ENCODE measurements around the gene TNNT1.
A peak's percentile ranks its signal among the peaks of the same experiment; 100 is the strongest.

The TNNT1 gene

DNA sequence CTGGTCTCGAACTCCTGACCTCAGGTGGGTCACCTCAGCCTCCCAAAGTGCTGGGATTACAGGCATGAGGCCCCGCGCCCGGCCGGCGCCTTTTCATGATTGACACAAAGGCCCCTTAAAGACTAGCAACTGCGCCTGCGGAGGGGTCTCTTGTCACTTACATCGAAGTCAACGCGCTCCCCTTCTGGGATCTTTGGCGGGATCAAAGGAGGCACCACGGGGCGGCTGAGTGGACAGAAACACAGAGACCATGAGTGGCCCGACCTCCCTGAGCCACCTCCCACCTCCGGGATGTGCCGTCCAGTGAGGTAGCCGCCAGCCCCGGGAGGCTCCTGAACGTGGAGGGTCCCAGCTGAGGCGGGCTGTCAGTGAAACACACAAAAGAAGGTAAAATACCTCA, 7.3 kb downstream of the TNNT1 start:
- peak; percentile 67 for DNase-seq (ENCODE audit: low read depth, low spot score)

DNA sequence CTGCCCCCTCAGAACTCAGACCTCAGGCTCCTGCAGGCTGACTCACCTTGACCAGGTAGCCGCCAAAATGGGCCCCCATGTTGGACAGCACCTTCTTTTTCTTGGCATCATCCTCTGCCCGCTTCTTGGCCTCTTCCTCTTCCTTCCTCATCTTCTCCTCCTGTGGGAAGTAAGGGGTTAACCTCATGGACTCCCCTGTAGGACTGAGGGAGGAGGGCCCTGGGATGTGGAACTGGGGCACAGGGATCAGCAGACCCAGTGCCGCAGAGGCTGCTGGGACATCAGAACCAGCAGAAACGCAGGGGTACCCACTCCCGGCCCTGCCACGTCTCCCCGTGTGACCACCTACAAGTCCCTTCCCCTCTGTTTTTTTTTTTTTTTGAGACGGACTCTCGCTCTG, 11.1 kb downstream of the TNNT1 start:
- DNase-seq (ENCODE audit: low read depth, low spot score): no peak

DNA sequence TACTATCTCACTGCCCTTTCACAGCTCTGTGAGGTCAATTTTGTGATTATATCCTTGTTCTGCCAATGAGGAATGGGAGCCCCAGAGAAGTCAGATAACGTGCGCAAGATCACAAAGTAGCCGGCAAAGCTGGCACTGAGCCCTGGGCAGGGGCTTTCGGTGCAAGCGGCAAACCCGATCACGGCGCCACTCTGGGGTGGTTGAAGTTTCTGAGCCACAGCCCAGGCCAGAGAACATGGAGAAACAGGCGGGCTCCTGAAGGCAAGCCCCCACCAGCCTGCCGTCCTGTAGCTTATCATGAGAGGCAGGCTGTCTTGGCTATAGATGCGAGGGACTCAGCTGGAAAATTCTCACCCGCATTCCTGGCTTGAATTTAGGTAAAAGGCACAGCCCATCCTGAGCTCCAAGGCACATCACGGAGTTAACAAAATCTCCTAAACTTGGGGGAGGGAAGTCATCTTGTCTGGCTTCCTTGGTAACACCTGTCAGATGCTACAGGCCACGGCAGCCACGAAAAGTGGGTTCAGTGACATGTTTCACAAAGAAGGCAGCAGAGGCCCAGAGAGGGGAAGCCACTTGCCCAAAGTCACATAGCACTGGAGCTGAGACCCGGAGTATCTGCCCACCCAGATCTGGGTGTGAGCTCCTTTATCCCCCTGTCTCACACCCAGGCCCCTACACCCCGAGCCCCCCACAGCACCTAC, 12.5 kb downstream of the TNNT1 start:
- DNase-seq (ENCODE audit: low read depth, low spot score): no peak

DNA sequence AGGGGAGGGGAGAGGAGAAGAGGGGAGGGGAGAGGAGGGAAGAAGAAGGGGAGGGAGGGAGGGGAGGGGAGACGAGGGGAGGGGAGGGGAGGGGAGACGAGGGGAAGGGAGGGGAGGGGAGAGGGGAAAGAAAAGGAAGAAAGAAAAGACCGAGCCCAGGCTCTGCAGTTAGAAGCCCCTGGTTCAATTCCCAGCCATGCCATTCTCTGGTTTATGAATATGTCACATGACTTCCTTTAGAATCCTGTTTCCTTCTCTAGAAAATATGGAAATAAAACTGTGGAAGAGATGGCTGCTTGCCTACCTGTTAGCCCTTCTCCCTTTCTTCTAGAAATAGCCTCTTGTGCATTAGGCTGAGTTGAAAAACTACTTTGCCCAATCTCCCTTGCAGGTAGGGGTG, 14.3 kb downstream of the TNNT1 start:
- no peak for DNase-seq (ENCODE audit: low read depth, low spot score)

DNA sequence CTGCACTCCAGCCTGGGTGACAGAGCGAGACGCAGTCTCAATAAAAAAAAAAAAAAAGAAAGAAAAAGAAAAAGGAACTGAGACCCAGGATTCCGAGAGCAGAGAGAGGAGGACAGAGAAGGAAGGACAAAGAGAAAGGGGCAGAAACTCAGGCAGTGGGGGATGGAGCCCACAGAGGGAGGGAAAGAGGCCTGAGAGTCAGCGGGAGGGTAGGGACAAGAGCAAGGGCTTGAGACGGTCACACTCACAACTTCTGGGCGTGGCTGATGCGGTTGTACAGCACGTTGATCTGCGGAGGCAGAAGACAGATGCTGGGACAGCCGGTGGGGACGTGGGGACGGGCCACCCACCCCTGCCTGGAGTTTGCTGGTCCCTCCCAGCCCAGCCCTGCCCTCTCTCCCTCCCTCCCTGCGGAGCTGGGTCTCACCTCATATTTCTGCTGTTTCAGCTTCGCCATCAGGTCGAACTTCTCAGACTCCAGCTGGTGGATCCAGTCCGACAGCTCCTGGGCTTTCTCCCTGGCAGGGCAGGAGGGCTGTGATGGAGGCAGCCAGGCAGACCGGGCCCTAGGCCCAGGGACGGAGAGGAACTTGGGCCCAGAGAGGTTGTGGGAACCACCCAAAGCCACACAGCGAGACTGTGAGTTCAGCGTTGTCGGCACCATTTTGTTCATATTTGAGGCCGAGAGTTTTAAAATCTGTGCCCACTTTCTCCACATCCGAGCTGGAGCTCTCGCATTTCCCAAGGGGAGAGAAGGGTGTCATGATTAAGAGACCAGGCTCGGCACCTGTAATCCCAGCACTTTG, 15.2 kb downstream of the TNNT1 start:
- DNase-seq (ENCODE audit: low read depth, low spot score): no peak

DNA sequence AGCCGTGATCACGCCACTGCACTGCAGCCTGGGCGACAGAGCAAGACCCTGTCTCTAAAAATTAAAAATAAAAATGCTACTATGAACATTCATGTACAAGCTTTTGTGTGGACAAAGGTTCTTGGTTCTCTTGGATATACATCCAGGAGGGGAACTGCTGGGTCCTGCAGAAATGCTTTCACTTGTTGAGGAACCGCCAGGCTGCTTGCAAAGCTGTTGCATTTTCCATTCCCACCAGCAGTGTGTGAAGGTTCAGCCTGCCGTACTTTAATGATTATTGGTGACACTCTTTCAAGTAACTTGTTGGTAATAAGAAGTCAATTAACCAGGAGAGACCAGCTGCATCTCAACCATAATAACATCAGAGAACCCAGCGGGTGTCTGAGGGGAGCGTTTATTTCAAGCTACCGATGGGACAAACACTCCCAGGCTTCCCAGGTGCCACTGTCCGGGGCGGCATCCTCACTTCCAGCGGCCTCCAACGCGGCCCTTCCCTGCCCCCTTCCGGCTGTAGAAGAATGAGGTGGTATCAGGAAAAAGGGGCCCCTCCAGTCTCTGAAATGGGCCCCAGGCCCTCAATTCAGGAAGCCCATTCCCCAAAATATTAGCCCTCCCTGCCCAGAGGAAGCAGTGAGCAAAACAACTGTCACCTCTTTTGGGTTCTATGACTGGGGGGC, 16.4 kb downstream of the TNNT1 start:
- DNase-seq (ENCODE audit: low read depth, low spot score): no peak

DNA sequence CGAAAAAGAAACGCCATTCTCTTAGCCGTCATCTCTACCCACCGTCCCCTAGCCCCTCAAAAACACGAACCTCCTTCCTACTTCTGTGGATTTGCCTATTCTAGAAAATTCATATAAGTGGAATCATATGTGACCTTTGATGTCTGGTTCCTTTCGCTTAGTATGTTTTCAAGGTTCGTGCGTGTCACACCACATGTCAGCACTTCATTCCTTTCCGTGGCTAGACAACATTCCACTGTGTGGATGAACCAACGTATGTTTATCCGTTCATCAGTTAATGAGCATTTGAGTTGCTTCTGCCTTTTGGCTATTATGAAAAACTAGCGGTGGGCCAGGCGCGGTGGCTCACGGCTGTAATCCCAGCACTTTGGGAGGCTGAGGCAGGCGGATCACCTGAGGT, 17.6 kb downstream of the TNNT1 start:
- DNase-seq (ENCODE audit: low read depth, low spot score): no peak

DNA sequence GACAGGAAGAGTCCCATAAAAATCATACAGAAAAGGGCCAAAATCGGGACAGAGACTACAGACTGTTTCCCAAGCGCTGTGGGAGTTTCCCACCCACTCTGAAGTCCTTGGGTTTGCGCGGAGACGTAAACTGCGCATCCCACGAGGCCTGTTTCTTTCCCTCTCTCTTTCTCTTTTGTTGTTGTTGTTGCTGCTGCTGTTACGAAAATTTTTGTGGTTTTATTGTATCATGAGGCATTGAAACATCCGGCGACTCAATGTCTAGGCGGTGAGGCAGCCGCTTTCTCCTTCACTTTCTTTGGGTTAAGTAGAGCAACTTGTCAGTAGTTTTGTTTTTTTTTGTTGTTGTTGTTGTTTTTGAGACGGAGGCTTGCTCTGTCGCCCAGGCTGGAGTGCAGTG, 30.0 kb downstream of the TNNT1 start:
- no peak for DNase-seq (ENCODE audit: low read depth, low spot score)

DNA sequence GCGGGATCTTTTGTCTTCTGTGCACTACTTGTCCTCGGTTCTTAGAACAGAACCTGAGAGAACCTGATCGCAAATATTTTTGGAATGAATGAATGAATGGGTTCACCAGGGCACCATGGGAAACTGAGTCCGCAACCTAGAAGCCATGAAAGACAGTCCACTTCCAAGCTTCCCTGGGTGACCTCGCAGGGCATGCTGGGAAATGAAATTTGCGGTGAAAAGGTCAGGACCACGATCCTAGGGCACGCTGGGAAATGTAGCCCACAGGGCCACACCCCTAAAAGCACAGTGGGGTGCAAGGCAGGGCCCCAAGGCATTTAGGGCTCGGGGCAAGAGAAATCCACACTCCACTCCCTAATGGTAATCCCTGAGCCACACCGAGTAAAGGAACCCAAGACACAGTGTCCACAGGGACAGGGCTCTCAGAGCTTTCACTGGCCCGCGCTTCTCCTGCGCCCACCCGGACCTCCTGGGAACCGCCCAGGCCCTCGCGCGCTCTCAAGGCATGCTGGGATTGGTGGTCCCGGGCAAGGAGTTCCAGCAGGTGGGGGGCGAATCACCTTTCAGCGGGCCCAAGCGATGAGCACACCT, 30.5 kb downstream of the TNNT1 start:
- DNase-seq (ENCODE audit: low read depth, low spot score): peak; percentile 83

DNA sequence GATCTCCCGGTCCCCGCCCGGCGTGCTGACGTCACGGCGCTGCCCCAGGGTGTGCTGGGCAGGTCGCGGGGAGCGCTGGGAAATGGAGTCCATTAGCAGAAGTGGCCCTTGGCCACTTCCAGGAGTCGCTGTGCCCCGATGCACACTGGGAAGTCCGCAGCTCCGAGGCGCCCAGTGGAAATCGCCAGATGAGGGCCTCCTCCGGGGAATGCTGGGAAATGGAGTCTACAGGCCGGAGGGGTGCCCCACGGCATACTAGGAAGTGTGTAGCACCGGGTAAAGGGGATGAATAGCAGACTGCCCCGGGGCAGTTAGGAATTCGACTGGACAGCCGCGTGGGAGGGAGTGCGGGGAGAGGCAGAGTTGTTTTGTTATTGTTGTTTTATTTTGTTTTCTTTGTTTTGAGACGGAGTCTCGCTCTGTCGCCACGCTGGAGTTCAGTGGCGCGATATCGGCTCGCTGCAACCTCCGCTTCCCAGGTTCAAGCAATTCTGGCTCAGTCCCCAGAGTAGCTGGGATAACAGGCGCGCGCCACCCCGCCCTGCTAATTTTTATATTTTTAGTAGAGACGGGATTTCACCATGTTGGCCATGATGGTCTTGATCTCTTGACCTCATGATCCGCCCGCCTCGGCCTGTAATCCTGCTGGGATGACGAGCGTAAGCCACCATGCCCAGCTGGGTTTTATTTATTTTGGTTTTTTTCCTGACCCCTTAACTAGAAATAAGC, 31.2 kb downstream of the TNNT1 start:
- DNase-seq (ENCODE audit: low read depth, low spot score): peak; percentile 98

DNA sequence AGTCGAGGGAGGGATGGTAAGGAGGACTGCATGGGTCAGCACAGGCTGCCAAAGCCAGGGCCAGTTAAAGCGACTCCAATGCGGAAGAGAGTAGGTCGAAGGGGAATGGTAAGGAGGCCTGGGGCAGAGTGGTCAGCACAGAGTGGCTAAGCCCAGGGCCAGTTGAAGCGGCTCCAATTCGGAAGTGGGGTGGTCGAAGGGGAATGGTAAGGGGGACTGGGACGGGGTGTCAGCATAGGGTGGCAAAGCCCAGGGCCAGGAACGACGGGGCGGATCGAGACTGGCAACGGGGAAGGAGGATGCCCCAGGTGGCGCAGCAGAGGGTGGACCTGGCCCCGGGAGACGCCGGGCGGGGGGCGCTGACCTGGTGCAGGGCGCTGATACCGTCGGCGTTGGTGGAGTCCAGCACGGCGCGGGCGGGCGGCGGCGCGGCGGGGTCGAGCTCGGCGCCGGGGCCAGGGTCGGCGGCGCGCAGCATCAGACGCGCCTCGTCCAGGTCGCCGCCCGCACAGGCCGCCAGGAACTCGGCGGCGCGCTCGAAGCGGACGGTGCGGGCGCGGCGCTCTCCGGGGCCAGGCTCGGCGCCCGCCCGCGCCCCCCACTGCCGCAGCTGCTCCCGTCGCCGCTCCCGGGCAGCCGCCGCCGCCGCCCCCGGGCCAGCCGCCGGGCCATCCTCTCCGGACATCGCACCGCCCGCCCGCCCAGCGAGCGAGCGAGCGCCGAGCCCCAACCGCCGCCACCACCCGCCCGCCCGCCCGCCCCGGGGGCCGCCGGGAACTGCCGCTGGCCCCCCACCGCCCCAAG, 31.9 kb downstream of the TNNT1 start, which contains the start of gene PPP1R12C:
Gene PPP1R12C, minus strand, starts transcription at position 779 of the 804 bp plus-strand sequence. Its CDS starts 94 bp downstream, at position 685.
- DNase-seq (ENCODE audit: low read depth, low spot score): no peak

DNA sequence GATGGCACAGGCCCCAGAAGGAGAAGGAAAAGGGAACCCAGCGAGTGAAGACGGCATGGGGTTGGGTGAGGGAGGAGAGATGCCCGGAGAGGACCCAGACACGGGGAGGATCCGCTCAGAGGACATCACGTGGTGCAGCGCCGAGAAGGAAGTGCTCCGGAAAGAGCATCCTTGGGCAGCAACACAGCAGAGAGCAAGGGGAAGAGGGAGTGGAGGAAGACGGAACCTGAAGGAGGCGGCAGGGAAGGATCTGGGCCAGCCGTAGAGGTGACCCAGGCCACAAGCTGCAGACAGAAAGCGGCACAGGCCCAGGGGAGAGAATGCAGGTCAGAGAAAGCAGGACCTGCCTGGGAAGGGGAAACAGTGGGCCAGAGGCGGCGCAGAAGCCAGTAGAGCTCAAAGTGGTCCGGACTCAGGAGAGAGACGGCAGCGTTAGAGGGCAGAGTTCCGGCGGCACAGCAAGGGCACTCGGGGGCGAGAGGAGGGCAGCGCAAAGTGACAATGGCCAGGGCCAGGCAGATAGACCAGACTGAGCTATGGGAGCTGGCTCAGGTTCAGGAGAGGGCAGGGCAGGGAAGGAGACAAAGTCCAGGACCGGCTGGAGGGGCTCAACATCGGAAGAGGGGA, 32.7 kb downstream of the TNNT1 start:
- peak; percentile 54 for DNase-seq (ENCODE audit: low read depth, low spot score)

DNA sequence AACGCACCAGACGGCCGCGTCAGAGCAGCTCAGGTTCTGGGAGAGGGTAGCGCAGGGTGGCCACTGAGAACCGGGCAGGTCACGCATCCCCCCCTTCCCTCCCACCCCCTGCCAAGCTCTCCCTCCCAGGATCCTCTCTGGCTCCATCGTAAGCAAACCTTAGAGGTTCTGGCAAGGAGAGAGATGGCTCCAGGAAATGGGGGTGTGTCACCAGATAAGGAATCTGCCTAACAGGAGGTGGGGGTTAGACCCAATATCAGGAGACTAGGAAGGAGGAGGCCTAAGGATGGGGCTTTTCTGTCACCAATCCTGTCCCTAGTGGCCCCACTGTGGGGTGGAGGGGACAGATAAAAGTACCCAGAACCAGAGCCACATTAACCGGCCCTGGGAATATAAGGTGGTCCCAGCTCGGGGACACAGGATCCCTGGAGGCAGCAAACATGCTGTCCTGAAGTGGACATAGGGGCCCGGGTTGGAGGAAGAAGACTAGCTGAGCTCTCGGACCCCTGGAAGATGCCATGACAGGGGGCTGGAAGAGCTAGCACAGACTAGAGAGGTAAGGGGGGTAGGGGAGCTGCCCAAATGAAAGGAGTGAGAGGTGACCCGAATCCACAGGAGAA, 33.5 kb downstream of the TNNT1 start:
- DNase-seq (ENCODE audit: low read depth, low spot score): no peak

DNA sequence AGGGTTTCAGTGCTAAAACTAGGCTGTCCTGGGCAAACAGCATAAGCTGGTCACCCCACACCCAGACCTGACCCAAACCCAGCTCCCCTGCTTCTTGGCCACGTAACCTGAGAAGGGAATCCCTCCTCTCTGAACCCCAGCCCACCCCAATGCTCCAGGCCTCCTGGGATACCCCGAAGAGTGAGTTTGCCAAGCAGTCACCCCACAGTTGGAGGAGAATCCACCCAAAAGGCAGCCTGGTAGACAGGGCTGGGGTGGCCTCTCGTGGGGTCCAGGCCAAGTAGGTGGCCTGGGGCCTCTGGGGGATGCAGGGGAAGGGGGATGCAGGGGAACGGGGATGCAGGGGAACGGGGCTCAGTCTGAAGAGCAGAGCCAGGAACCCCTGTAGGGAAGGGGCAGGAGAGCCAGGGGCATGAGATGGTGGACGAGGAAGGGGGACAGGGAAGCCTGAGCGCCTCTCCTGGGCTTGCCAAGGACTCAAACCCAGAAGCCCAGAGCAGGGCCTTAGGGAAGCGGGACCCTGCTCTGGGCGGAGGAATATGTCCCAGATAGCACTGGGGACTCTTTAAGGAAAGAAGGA, 34.4 kb downstream of the TNNT1 start:
- DNase-seq (ENCODE audit: low read depth, low spot score): no peak

DNA sequence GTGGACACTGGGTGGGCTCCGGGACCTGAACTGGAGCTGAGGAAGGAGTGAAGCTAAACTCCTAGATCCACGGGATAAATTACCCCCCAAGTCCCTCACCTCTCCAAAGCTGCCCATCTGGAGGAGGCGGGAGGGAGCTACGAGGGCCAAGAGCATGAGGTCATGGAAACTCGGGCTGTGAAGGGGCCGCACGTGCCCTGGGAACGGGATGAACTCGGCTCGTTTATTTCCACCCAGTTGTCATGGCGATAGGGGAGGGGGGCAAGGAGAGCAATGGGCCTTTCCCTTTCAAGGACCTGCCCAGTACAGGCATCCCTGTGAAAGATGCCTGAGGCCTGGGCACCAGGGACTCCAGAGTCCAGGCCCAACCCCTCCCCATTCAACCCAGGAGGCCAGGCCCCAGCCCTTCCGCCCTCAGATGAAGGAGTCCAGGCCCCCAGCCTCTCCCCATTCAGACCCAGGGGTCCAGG, 35.4 kb downstream of the TNNT1 start:
- DNase-seq (ENCODE audit: low read depth, low spot score): peak; percentile 91

DNA sequence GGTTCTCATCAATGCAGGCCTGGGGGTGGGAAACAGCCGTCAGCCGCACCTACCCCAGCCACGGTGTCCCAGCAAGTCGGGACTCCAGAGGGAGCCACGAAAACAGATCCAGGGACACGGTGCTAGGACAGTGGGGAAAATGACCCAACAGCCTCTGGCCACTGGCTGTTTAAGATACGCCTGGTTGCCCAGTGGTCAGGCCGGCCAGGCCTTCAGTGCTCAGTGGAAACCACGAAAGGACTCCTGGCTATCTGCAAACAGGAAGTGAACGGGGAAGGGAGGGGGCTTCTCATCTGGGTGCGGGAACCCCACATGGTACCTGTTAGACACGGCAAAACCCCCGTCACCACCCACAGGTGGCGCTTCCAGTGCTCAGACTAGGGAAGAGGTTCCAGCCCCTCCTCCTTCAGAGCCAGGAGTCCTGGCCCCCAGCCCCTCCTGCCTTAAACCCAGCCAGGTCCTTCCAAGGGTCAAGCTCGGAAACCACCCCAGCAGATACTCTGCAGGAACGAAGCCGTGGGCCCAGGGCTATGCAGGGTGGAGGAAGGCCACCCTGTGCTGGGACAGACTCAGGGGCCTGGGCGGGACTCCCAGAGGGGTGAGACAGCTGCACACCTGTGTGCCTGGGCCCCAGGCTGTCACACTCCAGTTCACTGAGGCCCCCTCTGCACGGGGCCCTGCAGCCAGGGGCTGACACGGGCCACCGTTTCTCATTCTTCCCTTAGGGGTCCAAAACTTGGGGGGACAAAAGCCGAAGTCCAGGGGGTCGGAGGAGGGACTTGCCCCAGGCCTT, 36.0 kb downstream of the TNNT1 start:
- no peak for DNase-seq (ENCODE audit: low read depth, low spot score)

DNA sequence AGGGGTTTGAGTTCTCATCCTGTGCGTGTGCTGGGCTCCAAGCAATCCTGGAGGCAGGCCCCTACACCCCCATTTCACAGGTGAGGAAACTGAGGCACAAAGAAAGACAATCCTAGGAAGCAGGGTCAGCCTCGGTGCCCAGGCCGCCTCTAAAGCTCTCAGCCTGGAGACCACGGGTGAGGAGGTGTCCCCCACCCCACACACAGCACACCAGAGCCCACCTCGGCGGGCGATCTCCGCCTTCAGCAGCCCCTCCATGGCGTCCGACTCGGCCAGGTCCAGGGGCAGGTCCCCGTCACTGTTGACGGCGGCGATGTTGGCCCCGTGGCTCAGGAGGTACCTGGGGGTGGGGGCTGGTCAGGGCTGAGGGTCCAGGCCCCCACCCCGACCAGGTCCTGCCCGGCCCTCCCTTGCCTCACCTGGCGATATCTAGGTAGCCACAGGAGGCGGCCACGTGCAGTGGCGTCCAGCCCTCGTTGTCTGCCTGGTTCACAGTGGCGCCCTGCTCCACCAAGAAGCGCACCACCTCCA, 36.7 kb downstream of the TNNT1 start:
- no peak for DNase-seq (ENCODE audit: low read depth, low spot score)

DNA sequence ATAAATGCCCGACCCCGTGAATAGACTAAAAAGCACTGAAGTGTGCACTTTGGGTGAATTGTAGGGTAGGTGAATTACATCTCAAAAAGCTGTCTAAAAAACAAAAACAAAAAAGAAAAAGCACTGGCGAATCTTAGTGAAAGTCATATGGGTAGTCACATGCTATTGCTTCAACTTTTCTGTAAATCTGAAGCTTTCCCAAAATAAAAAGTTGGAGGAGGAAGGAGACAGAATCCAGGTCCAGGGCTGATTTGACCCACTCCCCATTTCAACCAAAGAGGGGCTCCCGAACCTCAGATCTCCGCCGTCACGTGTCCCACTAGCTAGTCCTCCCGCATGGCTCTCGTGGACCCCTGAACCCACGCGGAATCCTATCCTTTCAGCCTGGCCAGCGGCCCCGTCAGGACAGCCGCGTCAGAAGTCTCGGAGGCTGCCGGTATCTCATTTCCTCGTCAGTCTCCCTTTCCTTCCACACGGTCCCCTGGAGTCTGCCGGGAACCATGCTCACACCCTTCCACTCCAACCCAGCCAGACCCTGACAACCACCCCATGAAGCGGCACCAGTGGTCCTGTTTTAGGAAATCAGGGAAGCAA, 37.7 kb downstream of the TNNT1 start:
- DNase-seq (ENCODE audit: low read depth, low spot score): no peak
